Measurements from ENCODE around the gene CNPY2. TPM values are rescaled to one million over a fixed set of nuclear protein-coding genes. Genes with fewer than 3 reads are reported as not detected.
A peak's percentile ranks its signal among the peaks of the same experiment; 100 is the strongest.

The CNPY2 gene
- total and polyA plus RNA-seq, 2 of the 13 experiments (the other 11 are each of a cell fraction or from before 2014, with no cell fraction given): 285 to 356 TPM

DNA sequence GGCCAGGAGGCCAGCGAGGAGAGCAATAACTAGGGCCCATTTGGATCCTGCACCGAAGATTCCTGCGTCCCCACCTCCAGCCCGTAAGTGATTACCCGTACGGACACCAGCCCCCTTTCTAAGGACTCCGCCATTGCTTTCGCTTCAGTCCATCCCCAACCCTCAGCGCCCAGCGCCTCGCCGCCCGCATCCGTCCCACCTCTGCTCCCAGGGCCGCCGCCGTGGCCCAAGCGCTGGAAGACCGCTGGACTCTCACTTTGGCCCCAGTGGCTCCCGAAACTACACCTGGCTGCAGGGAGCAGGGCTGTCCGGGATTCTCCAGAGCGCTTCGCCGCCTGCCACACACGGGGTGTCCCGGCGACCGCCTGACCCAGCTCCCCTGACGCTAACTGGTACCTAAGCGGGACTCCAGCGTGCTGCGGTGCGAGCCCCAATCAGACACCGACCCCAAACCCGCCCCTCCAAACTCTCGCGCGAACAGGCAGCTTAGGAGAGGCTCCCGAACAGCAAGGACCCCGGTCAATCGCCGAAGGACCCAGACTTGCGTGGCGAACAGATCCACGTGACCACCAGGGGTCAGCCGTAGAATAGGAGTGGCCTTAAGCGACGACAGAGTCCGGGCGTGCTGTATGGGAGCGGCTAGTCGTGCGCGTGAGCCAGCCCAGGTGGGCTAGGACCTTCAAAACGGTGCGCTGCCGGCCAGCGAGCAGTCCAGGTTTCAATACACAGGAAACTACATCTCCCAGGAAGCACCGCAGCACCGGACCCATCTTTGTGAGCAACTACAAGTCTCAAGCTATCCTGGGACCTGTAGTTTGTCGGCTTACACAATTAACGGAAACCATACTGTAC lies at the start of gene CNPY2 (continued):
- TF ChIP-seq CEBPB (IDR thresholded peaks at IDR 0.05; ENCODE audit: borderline replicate concordance, low read depth, low read length) (peak; percentile 42; the same call in 1 of the 2 replicates), GABPA (IDR thresholded peaks at IDR 0.05; ENCODE audit: low read depth, low read length) (no peak), GABPA (CRISPR knock-in tag; IDR thresholded peaks at IDR 0.05; ENCODE audit: low read depth) (peak; percentile 82), ZC3H4 (CRISPR knock-in tag; IDR thresholded peaks at IDR 0.05; ENCODE audit: borderline replicate concordance) (no peak; the same call in 1 of the 2 replicates), POGZ (CRISPR knock-in tag; IDR thresholded peaks at IDR 0.05) (peak; percentile 70; the same call in 1 of the 2 replicates), GATAD2A (CRISPR knock-in tag; IDR thresholded peaks at IDR 0.05) (no peak), ZNF432 (CRISPR knock-in tag; IDR thresholded peaks at IDR 0.05; ENCODE audit: borderline replicate concordance) (no peak), MLLT10 (CRISPR knock-in tag; IDR thresholded peaks at IDR 0.05) (no peak), ZBTB7A (CRISPR knock-in tag; IDR thresholded peaks at IDR 0.05) (peak; percentile 93), ZNF562 (CRISPR knock-in tag; IDR thresholded peaks at IDR 0.05; ENCODE audit: borderline replicate concordance) (no peak), ZNF383 (CRISPR knock-in tag; IDR thresholded peaks at IDR 0.05; ENCODE audit: borderline replicate concordance) (no peak), STAT5B (CRISPR knock-in tag; IDR thresholded peaks at IDR 0.05) (no peak), TMF1 (CRISPR knock-in tag; IDR thresholded peaks at IDR 0.05; ENCODE audit: low read depth) (peak; percentile 74; the same call in 1 of the 2 replicates), SRSF1 (optimal IDR thresholded peaks at IDR 0.05; ENCODE audit: low read depth, low read length) (peak; percentile 13), NCOA1 (CRISPR knock-in tag; IDR thresholded peaks at IDR 0.05) (peak; percentile 59; the same call in 1 of the 2 replicates), IKZF1 (IDR thresholded peaks at IDR 0.05) (no peak), POLR2AphosphoS5 (IDR thresholded peaks at IDR 0.05; ENCODE audit: low read depth, low read length) (peak; percentile 79), ZNF552 (CRISPR knock-in tag; IDR thresholded peaks at IDR 0.05; ENCODE audit: borderline replicate concordance) (0 out of 2 replicates have a peak, but pooled peaks have one; percentile 64), ZNF670 (CRISPR knock-in tag; IDR thresholded peaks at IDR 0.05; ENCODE audit: borderline replicate concordance) (no peak), SSRP1 (CRISPR knock-in tag; IDR thresholded peaks at IDR 0.05) (0 out of 2 replicates have a peak, but pooled peaks have one; percentile 53)
- TF ChIP-seq, protein P1, sequence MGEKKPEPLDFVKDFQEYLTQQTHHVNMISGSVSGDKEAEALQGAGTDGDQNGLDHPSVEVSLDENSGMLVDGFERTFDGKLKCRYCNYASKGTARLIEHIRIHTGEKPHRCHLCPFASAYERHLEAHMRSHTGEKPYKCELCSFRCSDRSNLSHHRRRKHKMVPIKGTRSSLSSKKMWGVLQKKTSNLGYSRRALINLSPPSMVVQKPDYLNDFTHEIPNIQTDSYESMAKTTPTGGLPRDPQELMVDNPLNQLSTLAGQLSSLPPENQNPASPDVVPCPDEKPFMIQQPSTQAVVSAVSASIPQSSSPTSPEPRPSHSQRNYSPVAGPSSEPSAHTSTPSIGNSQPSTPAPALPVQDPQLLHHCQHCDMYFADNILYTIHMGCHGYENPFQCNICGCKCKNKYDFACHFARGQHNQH (CRISPR knock-in tag; IDR thresholded peaks at IDR 0.05): peak; percentile 73
- TF ChIP-seq, protein P2, sequence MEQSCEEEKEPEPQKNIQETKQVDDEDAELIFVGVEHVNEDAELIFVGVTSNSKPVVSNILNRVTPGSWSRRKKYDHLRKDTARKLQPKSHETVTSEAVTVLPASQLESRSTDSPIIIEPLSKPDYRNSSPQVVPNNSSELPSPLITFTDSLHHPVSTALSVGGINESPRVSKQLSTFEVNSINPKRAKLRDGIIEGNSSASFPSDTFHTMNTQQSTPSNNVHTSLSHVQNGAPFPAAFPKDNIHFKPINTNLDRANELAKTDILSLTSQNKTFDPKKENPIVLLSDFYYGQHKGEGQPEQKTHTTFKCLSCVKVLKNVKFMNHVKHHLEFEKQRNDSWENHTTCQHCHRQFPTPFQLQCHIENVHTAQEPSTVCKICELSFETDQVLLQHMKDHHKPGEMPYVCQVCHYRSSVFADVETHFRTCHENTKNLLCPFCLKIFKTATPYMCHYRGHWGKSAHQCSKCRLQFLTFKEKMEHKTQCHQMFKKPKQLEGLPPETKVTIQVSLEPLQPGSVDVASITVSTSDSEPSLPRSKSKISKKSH (CRISPR knock-in tag; IDR thresholded peaks at IDR 0.05; ENCODE audit: borderline replicate concordance): no peak
- TF ChIP-seq, protein P3, sequence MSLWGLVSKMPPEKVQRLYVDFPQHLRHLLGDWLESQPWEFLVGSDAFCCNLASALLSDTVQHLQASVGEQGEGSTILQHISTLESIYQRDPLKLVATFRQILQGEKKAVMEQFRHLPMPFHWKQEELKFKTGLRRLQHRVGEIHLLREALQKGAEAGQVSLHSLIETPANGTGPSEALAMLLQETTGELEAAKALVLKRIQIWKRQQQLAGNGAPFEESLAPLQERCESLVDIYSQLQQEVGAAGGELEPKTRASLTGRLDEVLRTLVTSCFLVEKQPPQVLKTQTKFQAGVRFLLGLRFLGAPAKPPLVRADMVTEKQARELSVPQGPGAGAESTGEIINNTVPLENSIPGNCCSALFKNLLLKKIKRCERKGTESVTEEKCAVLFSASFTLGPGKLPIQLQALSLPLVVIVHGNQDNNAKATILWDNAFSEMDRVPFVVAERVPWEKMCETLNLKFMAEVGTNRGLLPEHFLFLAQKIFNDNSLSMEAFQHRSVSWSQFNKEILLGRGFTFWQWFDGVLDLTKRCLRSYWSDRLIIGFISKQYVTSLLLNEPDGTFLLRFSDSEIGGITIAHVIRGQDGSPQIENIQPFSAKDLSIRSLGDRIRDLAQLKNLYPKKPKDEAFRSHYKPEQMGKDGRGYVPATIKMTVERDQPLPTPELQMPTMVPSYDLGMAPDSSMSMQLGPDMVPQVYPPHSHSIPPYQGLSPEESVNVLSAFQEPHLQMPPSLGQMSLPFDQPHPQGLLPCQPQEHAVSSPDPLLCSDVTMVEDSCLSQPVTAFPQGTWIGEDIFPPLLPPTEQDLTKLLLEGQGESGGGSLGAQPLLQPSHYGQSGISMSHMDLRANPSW (CRISPR knock-in tag; IDR thresholded peaks at IDR 0.05; ENCODE audit: borderline replicate concordance): peak; percentile 95; the same call in 1 of the 2 replicates
- TF ChIP-seq, protein P4, sequence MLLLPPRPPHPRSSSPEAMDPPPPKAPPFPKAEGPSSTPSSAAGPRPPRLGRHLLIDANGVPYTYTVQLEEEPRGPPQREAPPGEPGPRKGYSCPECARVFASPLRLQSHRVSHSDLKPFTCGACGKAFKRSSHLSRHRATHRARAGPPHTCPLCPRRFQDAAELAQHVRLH (CRISPR knock-in tag; IDR thresholded peaks at IDR 0.05; ENCODE audit: borderline replicate concordance, low read depth): 0 out of 2 replicates have a peak, but pooled peaks have one; percentile 14

Measured in HepG2 (cell line).